T-helper 2 cell treated with Interferon-gamma antibody and Interleukin-4, amounts not matched to agents 100 ng/mL and 5 ng/mL, for 36 hours (primary cell): ENCODE results near the gene B4GALT1. TPM values are rescaled to one million over a fixed set of nuclear protein-coding genes. Genes with fewer than 3 reads are reported as not detected.

Experiments
- intact Hi-C: fragments of 100-400 bp; cut with micrococcal nuclease; formaldehyde crosslinking; loops from one replicate; pipeline ENCODE4 v1.15.1; 2023
- total RNA-seq: library from RNA; stranded (reverse); gene quantifications from 2 replicates; pipeline ENCODE4 v1.2.3, GENCODE V29; 2022

B4GALT1 gene
- total RNA-seq, 1 donor from 2014 or later = 41.8 TPM

DNA sequence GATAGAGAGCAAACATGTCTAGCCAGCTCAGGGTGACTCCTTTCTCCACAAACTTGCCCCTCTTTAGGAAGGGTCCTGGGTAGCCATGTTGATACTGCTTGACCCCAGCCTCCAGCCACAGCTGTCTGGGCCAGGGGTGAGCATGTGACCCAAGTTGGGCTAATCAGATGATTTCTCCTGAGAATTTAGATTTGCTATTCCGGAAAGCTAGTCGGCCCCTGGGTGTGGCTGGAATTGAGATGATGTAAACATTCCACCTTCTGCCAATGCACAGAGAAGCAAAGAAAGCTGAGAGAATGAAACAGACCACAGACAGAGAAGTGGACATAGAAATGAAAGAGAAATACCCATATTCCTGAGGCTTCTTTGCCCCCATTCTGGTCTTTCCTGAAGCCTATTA is 17.8 kb upstream of the B4GALT1 start:
- intact Hi-C loops = no loop called here

- intact Hi-C loops = no loop called here
Measured at GRCh38 chr9:33182519-33182918, 15.4 kb upstream of the B4GALT1 start.

GRCh38 chr9:33180526-33181184 is 13.5 kb upstream of the B4GALT1 start:
- intact Hi-C loops = no loop called here

DNA sequence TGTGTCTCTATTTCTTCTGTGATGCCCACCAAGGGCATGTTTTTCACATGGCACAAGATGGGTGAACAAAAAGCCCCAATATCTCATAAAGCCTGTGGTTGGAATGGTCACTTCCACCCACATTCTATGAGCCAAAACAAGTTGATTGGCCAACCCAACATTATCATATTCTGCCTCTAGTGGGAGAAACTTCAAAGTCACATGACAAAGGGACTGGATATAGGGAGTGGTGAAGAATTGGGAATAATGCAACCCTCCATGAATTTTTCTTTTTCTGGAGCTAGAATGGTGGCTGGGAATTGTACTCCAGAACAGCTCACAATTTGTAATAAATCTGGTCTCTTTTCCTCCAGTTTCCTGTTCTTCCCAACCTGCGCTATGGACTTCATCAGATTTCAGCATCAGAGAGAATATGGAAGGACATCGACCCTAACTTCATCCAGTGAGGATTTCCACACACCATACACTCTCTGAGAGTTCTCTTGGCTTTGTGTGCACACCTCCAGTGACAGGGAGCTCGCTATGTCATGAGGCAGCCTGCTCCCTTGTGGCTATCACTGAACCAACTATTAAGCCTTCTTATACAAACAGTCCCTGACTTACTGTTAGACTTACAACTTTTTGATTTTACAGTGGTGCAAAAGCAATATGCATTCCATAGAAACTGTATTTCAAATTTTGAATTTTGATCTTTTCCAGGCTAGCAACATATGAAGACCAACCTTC is 12.0 kb upstream of the B4GALT1 start:
- intact Hi-C loops = no loop called here

- intact Hi-C loops = no loop called here
Measured at GRCh38 chr9:33177639-33178038, 10.5 kb upstream of the B4GALT1 start.

GRCh38 chr9:33177086-33177485 is 9.9 kb upstream of the B4GALT1 start:
- intact Hi-C loops = no loop called here

GRCh38 chr9:33175649-33176325 is 8.7 kb upstream of the B4GALT1 start:
- intact Hi-C loops = no loop called here

DNA sequence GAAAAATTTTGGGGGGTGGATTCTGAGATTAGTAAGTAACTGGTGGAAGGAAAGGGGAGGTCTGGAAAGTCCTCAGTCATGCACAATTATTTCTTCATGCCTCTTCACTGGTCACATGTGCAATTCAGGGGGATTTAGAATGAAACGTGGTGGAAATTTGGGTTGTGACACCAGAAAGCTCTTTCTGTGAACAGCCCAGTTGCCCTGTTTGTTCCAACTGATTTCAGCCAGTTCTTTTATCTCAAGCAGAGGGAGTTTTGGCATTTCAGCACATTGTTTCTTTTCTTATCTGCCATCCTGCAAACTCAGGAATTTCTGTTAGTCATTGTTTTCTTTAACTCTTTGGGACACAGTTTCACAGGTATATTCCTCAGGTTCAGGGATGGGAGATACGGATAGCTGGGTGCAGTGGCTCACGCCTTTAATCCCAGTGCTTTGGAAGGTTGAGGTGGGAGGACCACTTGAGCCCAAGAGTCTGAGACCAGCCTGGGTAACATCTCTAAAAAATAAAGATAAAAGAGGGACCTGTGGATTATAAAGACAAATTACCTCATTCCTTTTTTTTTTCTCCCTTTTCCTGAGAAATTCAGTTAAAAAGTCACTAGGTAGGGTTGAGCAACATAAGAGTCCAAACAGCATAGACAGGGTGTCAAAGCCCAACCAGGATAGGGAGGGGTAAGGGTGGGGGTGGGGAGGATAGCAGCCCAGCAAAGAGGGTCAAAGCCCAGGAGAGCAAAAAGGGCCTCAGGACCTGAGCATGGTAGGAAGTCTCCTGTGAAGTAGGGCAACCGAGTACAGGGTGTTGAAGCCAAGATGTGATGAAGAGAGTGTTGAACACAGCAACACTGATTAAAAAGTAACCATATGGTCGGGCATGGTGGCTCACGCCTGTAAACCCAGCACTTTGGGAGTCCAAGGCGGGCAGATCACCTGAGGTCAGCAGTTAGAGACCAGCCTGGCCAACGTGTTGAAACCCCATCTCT is 5.4 kb upstream of the B4GALT1 start:
- intact Hi-C loops = no loop called here

- intact Hi-C loops = no loop called here
Measured at GRCh38 chr9:33170464-33171415, 3.6 kb upstream of the B4GALT1 start.

- intact Hi-C loops = loop anchor here (5.0 to 10.0 kb wide), 2 partner anchors 597 to 876 kb away; partner anchors contain the start of genes NDUFB6 and UBAP2
Measured at GRCh38 chr9:33168941-33169544, 1.9 kb upstream of the B4GALT1 start.

- intact Hi-C loops = loop anchor here (1.0 to 10.0 kb wide), 10 partner anchors 57 to 877 kb away; partner anchors contain the start of genes APTX, BAG1, DNAJA1 and NDUFB6
Measured at GRCh38 chr9:33167972-33168461, 881 bp upstream of the B4GALT1 start.

- intact Hi-C loops = loop anchor here (1.0 to 10.0 kb wide), 10 partner anchors 58 to 878 kb away; partner anchors contain the start of genes APTX, BAG1, DNAJA1 and NDUFB6
Measured at GRCh38 chr9:33166231-33167083, 679 bp downstream of the B4GALT1 start.

- intact Hi-C loops = loop anchor here (2.0 to 10.0 kb wide), 5 partner anchors 25 to 879 kb away; partner anchors contain the start of genes NDUFB6 and UBAP2
Measured at GRCh38 chr9:33165263-33166151, 1.6 kb downstream of the B4GALT1 start.

- intact Hi-C loops = loop anchor here (2.0 to 10.0 kb wide), 3 partner anchors 24 to 880 kb away; partner anchors contain the start of genes NDUFB6 and UBAP2
Measured at GRCh38 chr9:33164921-33165262, 2.2 kb downstream of the B4GALT1 start.

GRCh38 chr9:33164138-33164809 is 2.9 kb downstream of the B4GALT1 start:
- intact Hi-C loops = loop anchor here (2.0 to 10.0 kb wide), 2 partner anchors 23 to 881 kb away; partner anchors contain the start of gene UBAP2

DNA sequence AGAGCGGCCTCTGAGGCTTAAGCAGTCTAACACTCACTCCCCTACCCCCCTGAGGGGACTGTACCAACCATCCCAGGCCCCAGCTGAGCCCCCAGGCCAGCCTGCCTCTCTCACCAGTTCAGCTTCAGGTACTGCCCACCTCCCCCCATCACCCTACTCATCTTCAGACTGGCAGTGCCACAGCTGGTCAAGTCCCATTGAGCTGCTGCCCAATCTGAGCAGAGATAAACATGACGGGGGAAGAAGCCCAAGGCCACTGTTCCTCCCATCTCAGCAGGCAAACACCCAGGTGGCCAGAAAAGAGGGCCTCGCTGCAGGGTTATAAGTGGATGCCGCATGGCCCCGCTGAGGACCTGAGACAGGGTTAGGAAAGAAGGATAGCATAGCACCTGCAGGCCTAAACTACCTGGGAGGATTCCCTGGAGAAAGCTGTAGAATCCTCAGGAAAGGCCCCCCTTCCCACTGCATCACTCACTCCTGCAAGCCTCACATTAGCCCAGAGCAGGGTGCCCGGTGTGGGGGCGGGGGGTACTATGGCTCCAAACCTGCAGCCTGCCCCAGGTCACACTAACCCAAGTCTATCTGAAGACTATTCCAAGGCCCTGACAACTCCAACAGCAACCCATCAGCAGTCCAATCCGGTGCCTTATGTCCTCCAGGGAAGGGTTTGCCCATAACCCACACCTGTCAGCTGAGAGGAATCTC is 3.6 kb downstream of the B4GALT1 start:
- intact Hi-C loops = loop anchor here (2.0 to 10.0 kb wide), 2 partner anchors 23 to 881 kb away; partner anchors contain the start of gene UBAP2
